ENCODE results near the gene ARMC9.

DNA sequence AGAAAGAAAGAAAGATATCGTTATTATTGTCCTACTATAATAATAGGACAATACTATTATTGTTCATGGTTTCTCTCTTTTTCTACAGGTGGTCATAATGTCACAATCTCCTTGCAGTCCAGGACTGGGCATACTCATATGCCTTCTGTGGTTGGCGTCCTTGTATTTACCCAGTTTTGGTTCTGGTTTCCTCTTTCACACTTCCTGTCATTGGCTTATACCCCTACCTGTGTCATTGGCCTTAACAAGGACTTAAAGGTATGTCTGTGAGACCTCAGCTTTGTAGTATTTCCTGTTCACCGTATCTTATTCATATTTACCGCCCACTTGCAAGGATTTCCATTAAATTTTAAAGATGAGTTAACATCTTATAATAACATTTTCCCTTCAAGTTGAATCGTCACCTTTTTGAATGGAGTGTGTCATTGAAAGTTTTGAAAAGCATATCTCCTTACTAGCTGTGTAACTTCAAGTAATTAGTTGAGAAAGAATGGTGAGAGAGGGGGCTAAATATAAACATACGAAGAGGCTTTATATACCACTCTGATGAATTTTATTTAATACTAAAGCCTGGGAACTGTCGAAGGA, 37.1 kb upstream of the ARMC9 start:
- TF ChIP-seq, protein P1, sequence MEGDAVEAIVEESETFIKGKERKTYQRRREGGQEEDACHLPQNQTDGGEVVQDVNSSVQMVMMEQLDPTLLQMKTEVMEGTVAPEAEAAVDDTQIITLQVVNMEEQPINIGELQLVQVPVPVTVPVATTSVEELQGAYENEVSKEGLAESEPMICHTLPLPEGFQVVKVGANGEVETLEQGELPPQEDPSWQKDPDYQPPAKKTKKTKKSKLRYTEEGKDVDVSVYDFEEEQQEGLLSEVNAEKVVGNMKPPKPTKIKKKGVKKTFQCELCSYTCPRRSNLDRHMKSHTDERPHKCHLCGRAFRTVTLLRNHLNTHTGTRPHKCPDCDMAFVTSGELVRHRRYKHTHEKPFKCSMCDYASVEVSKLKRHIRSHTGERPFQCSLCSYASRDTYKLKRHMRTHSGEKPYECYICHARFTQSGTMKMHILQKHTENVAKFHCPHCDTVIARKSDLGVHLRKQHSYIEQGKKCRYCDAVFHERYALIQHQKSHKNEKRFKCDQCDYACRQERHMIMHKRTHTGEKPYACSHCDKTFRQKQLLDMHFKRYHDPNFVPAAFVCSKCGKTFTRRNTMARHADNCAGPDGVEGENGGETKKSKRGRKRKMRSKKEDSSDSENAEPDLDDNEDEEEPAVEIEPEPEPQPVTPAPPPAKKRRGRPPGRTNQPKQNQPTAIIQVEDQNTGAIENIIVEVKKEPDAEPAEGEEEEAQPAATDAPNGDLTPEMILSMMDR (IDR thresholded peaks at IDR 0.05 in 2 of 3, conservative IDR thresholded peaks at IDR 0.05 in 1 of 3; ENCODE audit: borderline replicate concordance in 1 of 3, insufficient read depth in 1 of 3, low read depth in 2 of 3, low read length in 2 of 3), result no peak
- TF ChIP-seq RAD21 (IDR thresholded peaks at IDR 0.05; ENCODE audit: low read depth) (no peak), EGR1 (IDR thresholded peaks at IDR 0.05; ENCODE audit: low read depth) (no peak), YY1 (IDR thresholded peaks at IDR 0.05; ENCODE audit: extremely low read depth, insufficient replicate concordance, low read depth, low read length) (no peak), EZH2 (IDR thresholded peaks at IDR 0.05) (no peak), CEBPB (IDR thresholded peaks at IDR 0.05; ENCODE audit: low read depth) (no peak), POLR2AphosphoS5 (IDR thresholded peaks at IDR 0.05; ENCODE audit: low read depth, low read length) (no peak)
- TF ChIP-seq, protein P2, sequence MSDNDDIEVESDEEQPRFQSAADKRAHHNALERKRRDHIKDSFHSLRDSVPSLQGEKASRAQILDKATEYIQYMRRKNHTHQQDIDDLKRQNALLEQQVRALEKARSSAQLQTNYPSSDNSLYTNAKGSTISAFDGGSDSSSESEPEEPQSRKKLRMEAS (IDR thresholded peaks at IDR 0.05), result no peak
